MCF 10A (cell line): ENCODE results near the gene MORF4L1. TPM values are rescaled to one million over a fixed set of nuclear protein-coding genes. Genes with fewer than 3 reads are reported as not detected.

Experiments used
- BruUV-seq: library from RNA; stranded (reverse); fragments of 400-500 nt; replicated peaks from 2 replicates; lab custom pipeline; 2021; lab: Mats Ljungman, UMichigan
- CTCF ChIA-PET: fragments of 300-600 bp; sonication (Branson Sonifier 250); formaldehyde crosslinking; extraction: SDS; loops from one replicate; lab custom pipeline; 2021; ENCODE audit warnings: antibody characterized with exemption, inconsistent platforms; lab: Yijun Ruan, JAX
- POLR2A ChIA-PET: fragments of 300-600, 350-650 bp; sonication (Branson Sonifier 250); formaldehyde crosslinking; extraction: SDS; loops from one replicate; lab custom pipeline; 2020; ENCODE audit warnings: antibody characterized with exemption, inconsistent platforms; lab: Yijun Ruan, JAX
- DNase-seq: peaks from one replicate; pipeline ENCODE4 v3.0.0-alpha.2; 2018; ENCODE audit not compliant: unreplicated experiment
- H3K27ac Mint-ChIP-seq: one replicate; pipeline ENCODE4 v1.8.0; 2022; ENCODE audit warnings: mild to moderate bottlenecking, low read depth, mixed read lengths; ENCODE audit not compliant: unreplicated experiment
- H3K27me3 Mint-ChIP-seq: one replicate; pipeline ENCODE4 v1.8.0; 2022; ENCODE audit warnings: mixed read lengths; ENCODE audit not compliant: insufficient read depth, unreplicated experiment
- H3K36me3 Mint-ChIP-seq: one replicate; pipeline ENCODE4 v1.8.0; 2022; ENCODE audit warnings: mild to moderate bottlenecking, moderate library complexity, mixed read lengths; ENCODE audit not compliant: insufficient read depth, unreplicated experiment
- H3K4me1 Mint-ChIP-seq: one replicate; pipeline ENCODE4 v1.8.0; 2022; ENCODE audit warnings: mixed read lengths; ENCODE audit not compliant: insufficient read depth, unreplicated experiment
- H3K4me3 Mint-ChIP-seq: one replicate; pipeline ENCODE4 v1.8.0; 2022; ENCODE audit warnings: mild to moderate bottlenecking, moderate library complexity, mixed read lengths; ENCODE audit not compliant: unreplicated experiment
- H3K9me3 Mint-ChIP-seq: one replicate; pipeline ENCODE4 v1.8.0; 2022; ENCODE audit warnings: mixed read lengths; ENCODE audit not compliant: unreplicated experiment
- intact Hi-C: fragments of 100-400 bp; cut with micrococcal nuclease; formaldehyde crosslinking; loops from 2 replicates; pipeline ENCODE4 v1.14.1; 2022
- total RNA-seq: library from RNA; stranded (reverse); gene quantifications from 2 replicates; pipeline ENCODE4 v1.2.3, GENCODE V29; 2022
- TF ChIP-seq, protein P1 (sequence below): fragments of 200-600 bp; IDR thresholded peaks from one replicate; pipeline ENCODE4 v1.8.0; 2022; ENCODE audit warnings: antibody characterized with exemption, mild to moderate bottlenecking; ENCODE audit not compliant: unreplicated experiment

The MORF4L1 gene
- total RNA-seq, 1 experiment from 2014 or later, result 264 TPM

DNA sequence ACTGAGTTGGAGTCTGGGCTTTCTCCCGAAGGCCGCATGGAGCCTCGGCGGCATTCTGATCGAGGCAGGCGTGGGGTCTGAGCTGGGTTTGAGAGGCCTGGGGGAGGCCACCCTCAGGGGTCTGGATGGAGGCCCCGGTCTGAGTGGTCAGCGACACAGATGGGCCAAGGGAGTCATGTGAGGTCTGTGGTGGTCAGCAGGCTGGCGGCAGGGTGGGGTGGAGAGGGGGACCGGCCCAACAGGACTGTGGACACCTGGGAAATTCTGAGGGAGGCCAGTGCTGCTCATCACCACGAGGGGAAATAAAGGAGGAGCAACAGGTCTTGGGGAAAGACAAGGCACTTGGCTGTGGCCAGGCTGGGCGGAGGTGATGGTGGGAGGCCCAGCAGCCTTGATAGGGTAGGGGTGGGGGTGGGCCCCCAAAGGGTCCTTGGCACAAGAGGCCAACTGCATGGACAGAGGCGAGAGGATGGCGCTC lies 56.0 kb downstream of the MORF4L1 start:
- peaks cover 36% of the 10 kb centered on the region for H3K36me3 Mint-ChIP-seq
- H3K4me3 Mint-ChIP-seq, result no peak overlapping the region
- H3K9me3 Mint-ChIP-seq, result no peaks in the 10 kb centered on the region
- POLR2A ChIA-PET, result no interaction called here
- TF ChIP-seq, protein P1, sequence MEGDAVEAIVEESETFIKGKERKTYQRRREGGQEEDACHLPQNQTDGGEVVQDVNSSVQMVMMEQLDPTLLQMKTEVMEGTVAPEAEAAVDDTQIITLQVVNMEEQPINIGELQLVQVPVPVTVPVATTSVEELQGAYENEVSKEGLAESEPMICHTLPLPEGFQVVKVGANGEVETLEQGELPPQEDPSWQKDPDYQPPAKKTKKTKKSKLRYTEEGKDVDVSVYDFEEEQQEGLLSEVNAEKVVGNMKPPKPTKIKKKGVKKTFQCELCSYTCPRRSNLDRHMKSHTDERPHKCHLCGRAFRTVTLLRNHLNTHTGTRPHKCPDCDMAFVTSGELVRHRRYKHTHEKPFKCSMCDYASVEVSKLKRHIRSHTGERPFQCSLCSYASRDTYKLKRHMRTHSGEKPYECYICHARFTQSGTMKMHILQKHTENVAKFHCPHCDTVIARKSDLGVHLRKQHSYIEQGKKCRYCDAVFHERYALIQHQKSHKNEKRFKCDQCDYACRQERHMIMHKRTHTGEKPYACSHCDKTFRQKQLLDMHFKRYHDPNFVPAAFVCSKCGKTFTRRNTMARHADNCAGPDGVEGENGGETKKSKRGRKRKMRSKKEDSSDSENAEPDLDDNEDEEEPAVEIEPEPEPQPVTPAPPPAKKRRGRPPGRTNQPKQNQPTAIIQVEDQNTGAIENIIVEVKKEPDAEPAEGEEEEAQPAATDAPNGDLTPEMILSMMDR, result no peak
- BruUV-seq, result no TSS peak
- DNase-seq, result no peak
- H3K27me3 Mint-ChIP-seq, result no peaks in the 10 kb centered on the region
- no peak overlapping the region for H3K27ac Mint-ChIP-seq
- CTCF ChIA-PET, result no interaction called here
- peaks cover 17% of the 10 kb centered on the region for H3K4me1 Mint-ChIP-seq
- intact Hi-C loops, result no loop called here

DNA sequence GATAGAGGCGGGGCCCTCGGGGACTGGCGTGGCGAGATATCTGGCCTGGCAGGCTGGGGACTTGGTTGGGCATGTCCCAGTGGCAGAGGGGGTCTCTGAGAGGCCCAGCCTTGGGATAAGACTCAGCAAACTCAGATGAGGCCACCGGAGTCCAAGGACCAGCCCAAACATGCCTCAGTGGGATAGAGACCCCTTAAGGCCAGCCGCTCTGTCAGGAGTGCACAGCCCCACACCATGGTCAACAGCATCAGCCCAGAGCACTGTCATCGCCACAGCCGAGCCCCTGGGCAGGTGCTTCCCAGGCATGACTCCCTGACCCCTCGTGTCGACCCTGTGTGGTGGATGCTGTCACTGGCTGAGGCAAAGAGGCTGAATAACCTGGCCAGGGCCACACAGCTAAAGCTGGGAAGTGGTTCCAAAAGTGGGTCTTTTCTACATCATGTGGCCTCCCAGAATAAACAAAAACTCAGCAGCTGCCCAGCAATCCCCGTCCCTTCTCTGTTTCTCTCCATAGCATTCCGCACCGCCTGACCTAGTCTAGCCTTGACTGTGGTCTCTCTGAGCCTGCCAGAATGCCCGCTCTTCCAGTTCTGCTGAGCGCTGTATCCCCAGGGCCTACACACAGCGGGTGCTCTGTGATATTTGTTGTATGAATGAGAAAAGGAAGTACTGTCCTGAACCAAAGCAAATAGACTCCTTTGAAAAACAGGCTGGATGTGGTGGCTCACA lies 57.0 kb downstream of the MORF4L1 start:
- DNase-seq, result no peak
- H3K27me3 Mint-ChIP-seq, result no peaks in the 10 kb centered on the region
- no TSS peak for BruUV-seq
- intact Hi-C loops, result loop anchor here (5.0 kb wide), 1 partner anchor 48 kb away; no protein-coding TSS in a partner anchor
- no peaks in the 10 kb centered on the region for H3K9me3 Mint-ChIP-seq
- CTCF ChIA-PET, result interaction anchor here (0.6 to 1.3 kb wide), 3 partner anchors 114 to 255 kb away, joined by 3 to 4 read pairs (median 3); no protein-coding TSS in a partner anchor
- TF ChIP-seq, protein P1, result no peak
- H3K27ac Mint-ChIP-seq, result no peak overlapping the region
- peaks cover 17% of the 10 kb centered on the region for H3K4me1 Mint-ChIP-seq
- no peak overlapping the region for H3K4me3 Mint-ChIP-seq
- POLR2A ChIA-PET, result interaction anchor here (1.5 kb wide), 1 partner anchor 56 kb away, joined by 4 read pairs; the partner anchor contains the start of gene MORF4L1
- peaks cover 37% of the 10 kb centered on the region for H3K36me3 Mint-ChIP-seq

DNA sequence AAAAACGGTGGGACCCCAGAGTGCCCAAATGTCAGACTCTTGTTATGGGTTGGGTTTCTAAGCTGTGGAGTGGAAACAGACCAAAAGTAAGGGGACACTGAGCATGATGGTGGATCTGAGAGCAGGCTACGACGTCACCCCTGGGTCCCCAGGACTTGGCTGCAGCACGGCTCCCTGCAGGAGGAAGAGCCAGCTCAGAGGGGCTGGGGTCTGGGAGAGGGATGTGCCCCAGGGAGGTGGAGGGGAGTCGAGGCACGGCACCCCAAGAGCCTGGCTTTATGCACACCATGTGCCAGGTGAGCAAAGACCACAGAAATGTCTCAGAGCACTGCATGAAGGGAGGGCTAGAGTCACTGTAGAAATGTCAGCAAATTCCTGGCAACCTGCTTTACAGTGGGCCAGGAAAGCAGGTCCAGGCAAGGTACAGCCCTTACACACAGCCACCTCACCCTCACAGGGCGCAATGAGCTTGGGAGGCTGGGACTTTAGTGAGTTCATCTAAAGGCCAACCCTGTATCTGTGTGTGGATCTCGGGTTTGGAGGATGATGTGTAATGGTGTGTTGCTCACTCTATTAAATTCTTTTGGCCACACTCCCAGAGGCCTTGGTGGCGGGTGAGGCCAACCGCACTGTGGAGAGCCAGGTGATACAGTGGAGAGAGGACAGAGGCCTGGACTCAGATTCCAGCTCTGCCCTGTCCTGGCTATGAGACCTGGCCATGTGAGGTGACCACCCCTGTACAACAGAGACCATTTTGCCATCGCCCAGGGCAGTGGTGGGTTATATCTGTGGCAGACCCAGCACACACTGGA lies 58.1 kb downstream of the MORF4L1 start:
- H3K27me3 Mint-ChIP-seq, result no peaks in the 10 kb centered on the region
- peaks cover 31% of the 10 kb centered on the region for H3K36me3 Mint-ChIP-seq
- CTCF ChIA-PET, result interaction anchor here (0.5 to 1.3 kb wide), 6 partner anchors 23 to 362 kb away, joined by 3 to 4 read pairs (median 4); no protein-coding TSS in a partner anchor
- H3K4me1 Mint-ChIP-seq, result peaks cover 17% of the 10 kb centered on the region
- TF ChIP-seq, protein P1, result no peak
- no TSS peak for BruUV-seq
- POLR2A ChIA-PET, result interaction anchor here (0.5 to 1.5 kb wide), 13 partner anchors 11 to 631 kb away, joined by 3 to 6 read pairs (median 4); partner anchors contain the start of genes CTSH, MORF4L1 and SKIC8
- H3K4me3 Mint-ChIP-seq, result no peak overlapping the region
- H3K27ac Mint-ChIP-seq, result peak overlapping the region; percentile 73
- peak; percentile 97 for DNase-seq
- no peaks in the 10 kb centered on the region for H3K9me3 Mint-ChIP-seq
- intact Hi-C loops, result loop anchor here (5.0 kb wide), 1 partner anchor 47 kb away; no protein-coding TSS in a partner anchor
